Stimulated activated CD4-positive, alpha-beta T cell treated with anti-CD3 and anti-CD28 coated beads, Interleukin-2, amount 100 ng/mL, for 24 hours (primary cell): ENCODE data around the gene EMC6.

Experiments
- DNase-seq, 2 donors: peaks; one replicate each; pipeline ENCODE4 v3.0.0-alpha.2; 2020

The EMC6 gene

GRCh38 chr17:3668279-3669084 is at the start of gene EMC6, which contains the start of gene TAX1BP3:
Gene EMC6, plus strand, starts transcription at chr17:3668812. Its CDS starts 335 bp downstream, at chr17:3669147.
Gene TAX1BP3, minus strand, starts transcription at chr17:3668578. Its CDS starts 52 bp downstream, at chr17:3668526.
- DNase-seq, result peak; percentile 98 to 99

GRCh38 chr17:3621146-3621720 is 47.4 kb upstream of the EMC6 start:
- no peak for DNase-seq

- no peak for DNase-seq
Measured at GRCh38 chr17:3622977-3623594, 45.5 kb upstream of the EMC6 start.

GRCh38 chr17:3626831-3627768 is 41.5 kb upstream of the EMC6 start:
- no peak for DNase-seq

GRCh38 chr17:3627769-3628167 is 40.8 kb upstream of the EMC6 start:
- no peak for DNase-seq

- DNase-seq, result no peak
Measured at GRCh38 chr17:3630781-3631180, 37.8 kb upstream of the EMC6 start.

- no peak for DNase-seq
Measured at GRCh38 chr17:3632287-3632686, 36.3 kb upstream of the EMC6 start.

- DNase-seq, result no peak
Measured at GRCh38 chr17:3635474-3636153, 33.0 kb upstream of the EMC6 start.

GRCh38 chr17:3636154-3636907 is 32.3 kb upstream of the EMC6 start, which contains the start of the genes CTNS and SHPK:
Gene CTNS, plus strand, starts transcription at chr17:3636760. Its CDS starts 3,447 bp downstream, at chr17:3640207.
Gene SHPK, minus strand, starts transcription at chr17:3636250. Its CDS starts 31 bp downstream, at chr17:3636219.
- peak; percentile 95 to 96 for DNase-seq

GRCh38 chr17:3636908-3637373 is 31.7 kb upstream of the EMC6 start:
- no peak for DNase-seq

GRCh38 chr17:3639981-3640596 is 28.5 kb upstream of the EMC6 start:
- peak in 1 of 2 donors; percentile 52 for DNase-seq

GRCh38 chr17:3641014-3641413 is 27.6 kb upstream of the EMC6 start:
- no peak for DNase-seq

- DNase-seq, result no peak
Measured at GRCh38 chr17:3641717-3642486, 26.7 kb upstream of the EMC6 start.

- DNase-seq, result peak in 1 of 2 donors; percentile 29
Measured at GRCh38 chr17:3643889-3644349, 24.7 kb upstream of the EMC6 start.

GRCh38 chr17:3645310-3645709 is 23.3 kb upstream of the EMC6 start:
- DNase-seq, result no peak

GRCh38 chr17:3647251-3647650 is 21.4 kb upstream of the EMC6 start:
- no peak for DNase-seq

- peak; percentile 49 to 61 for DNase-seq
Measured at GRCh38 chr17:3647769-3648555, 20.6 kb upstream of the EMC6 start.

GRCh38 chr17:3655766-3656165 is 12.8 kb upstream of the EMC6 start:
- no peak for DNase-seq

- no peak for DNase-seq
Measured at GRCh38 chr17:3656353-3656752, 12.3 kb upstream of the EMC6 start.
